CD4-positive, alpha-beta T cell treated with Interleukin-15 for 1 hour (primary cell): Measurements from ENCODE around the gene NPAS2.

Experiments
- DNase-seq: peaks from one replicate; pipeline ENCODE4 v3.0.0-alpha.2; 2020

NPAS2 gene

GRCh38 chr2:100856732-100857131 lies 36.8 kb downstream of the NPAS2 start:
- no peak for DNase-seq

GRCh38 chr2:100857341-100857740 lies 37.4 kb downstream of the NPAS2 start:
- no peak for DNase-seq

- DNase-seq, result no peak
Observed at GRCh38 chr2:100857915-100858314, 38.0 kb downstream of the NPAS2 start.

- no peak for DNase-seq
Observed at GRCh38 chr2:100859902-100860301, 40.0 kb downstream of the NPAS2 start.

GRCh38 chr2:100861340-100861739 lies 41.4 kb downstream of the NPAS2 start:
- DNase-seq, result no peak

GRCh38 chr2:100862081-100862480 lies 42.1 kb downstream of the NPAS2 start:
- DNase-seq, result no peak

GRCh38 chr2:100865816-100866460 lies 46.0 kb downstream of the NPAS2 start:
- no peak for DNase-seq

- DNase-seq, result no peak
Observed at GRCh38 chr2:100868083-100868482, 48.1 kb downstream of the NPAS2 start.

GRCh38 chr2:100869120-100869519 lies 49.2 kb downstream of the NPAS2 start:
- DNase-seq, result no peak

- no peak for DNase-seq
Observed at GRCh38 chr2:100870652-100871531, 51.0 kb downstream of the NPAS2 start.

GRCh38 chr2:100875516-100876230 lies 55.7 kb downstream of the NPAS2 start:
- DNase-seq, result no peak

GRCh38 chr2:100876231-100876860 lies 56.4 kb downstream of the NPAS2 start:
- DNase-seq, result no peak

- no peak for DNase-seq
Observed at GRCh38 chr2:100877555-100877954, 57.6 kb downstream of the NPAS2 start.

GRCh38 chr2:100878000-100878791 lies 58.3 kb downstream of the NPAS2 start:
- no peak for DNase-seq

- no peak for DNase-seq
Observed at GRCh38 chr2:100879296-100879695, 59.4 kb downstream of the NPAS2 start.

GRCh38 chr2:100880036-100880435 lies 60.1 kb downstream of the NPAS2 start:
- DNase-seq, result no peak

GRCh38 chr2:100880730-100881129 lies 60.8 kb downstream of the NPAS2 start:
- no peak for DNase-seq

GRCh38 chr2:100882645-100883613 lies 63.0 kb downstream of the NPAS2 start:
- no peak for DNase-seq

GRCh38 chr2:100884145-100884621 lies 64.2 kb downstream of the NPAS2 start:
- no peak for DNase-seq

GRCh38 chr2:100886085-100886484 lies 66.1 kb downstream of the NPAS2 start:
- no peak for DNase-seq

GRCh38 chr2:100887039-100887578 lies 67.2 kb downstream of the NPAS2 start:
- DNase-seq, result no peak
